K562 (cell line): ENCODE measurements around the gene TPCN1. TPM values are rescaled to one million over a fixed set of nuclear protein-coding genes. Genes with fewer than 3 reads are reported as not detected.
A peak's percentile ranks its signal among the peaks of the same experiment; 100 is the strongest.

Experiments
- ATAC-seq: fragments of 200-7000 bp; cut with Tn5 transposase; 3 replicates; pipeline ENCODE4 v1.9.1; 2020; ENCODE audit warnings: moderate library complexity
- BruUV-seq: library from RNA; stranded (reverse); fragments of 400-500 nt; replicated peaks from 2 replicates; lab custom pipeline; 2021; lab: Mats Ljungman, UMichigan
- CTCF ChIA-PET: fragments of 300-600 bp; formaldehyde crosslinking; extraction: SDS; loops from one replicate; lab custom pipeline; 2021; ENCODE audit warnings: low intra/inter-chr PET ratio; lab: Yijun Ruan, JAX
- POLR2A ChIA-PET: fragments of 300-600, 350-650 bp; sonication (Branson Sonifier 250); formaldehyde crosslinking; extraction: SDS; loops from one replicate; lab custom pipeline; 2021; ENCODE audit warnings: antibody characterized with exemption, inconsistent platforms; lab: Yijun Ruan, JAX
- DNase-seq, 4 experiments: peaks; one replicate each; pipeline versions ENCODE4 v3.0.0 to v3.0.0-alpha.2; 2011 to 2018; ENCODE audit warnings: low spot score in 3 of 4, mixed read lengths in 3 of 4; ENCODE audit errors: extremely low read depth in 1 of 4
- FAIRE-seq: peaks from 2 replicates; lab custom pipeline; 2011; peaks lifted over from hg19 to GRCh38; lab: Jason Lieb, UNC
- H2AFZ ChIP-seq: 2 replicates; pipeline ENCODE4 v1.6.0; 2011; ENCODE audit warnings: low read depth, low read length, control low read depth, inconsistent platforms
- H3K27ac ChIP-seq: fragments of 200-600 bp; 3 replicates; pipeline ENCODE4 v1.8.0; 2011; ENCODE audit warnings: low read depth, mild to moderate bottlenecking, control low read depth, inconsistent platforms, low read length, moderate library complexity, mixed read lengths; ENCODE audit errors: extremely low read depth
- H3K27me3 ChIP-seq, 2 experiments: fragments of 300-600 bp in 1 of 2; 2 replicates in 1 of 2; 3 replicates in 1 of 2; pipeline versions ENCODE4 v1.6.0 to v1.8.0; 2011; ENCODE audit warnings: inconsistent platforms in 2 of 2, low read length in 2 of 2, mild to moderate bottlenecking in 1 of 2, mixed read lengths in 1 of 2, moderate library complexity in 1 of 2; ENCODE audit not compliant: control insufficient read depth in 2 of 2, insufficient read depth in 2 of 2
- H3K36me3 ChIP-seq: fragments of 300-600 bp; 3 replicates; pipeline ENCODE4 v1.8.0; 2011; ENCODE audit warnings: mild to moderate bottlenecking, low read length, inconsistent platforms; ENCODE audit not compliant: control insufficient read depth, insufficient read depth
- H3K4me1 ChIP-seq, 2 experiments: fragments of 200-600 bp in 1 of 2; replicated peaks in 1 of 2; 2 replicates in 1 of 2; 3 replicates in 1 of 2; pipeline versions ENCODE4 v1.5.1 to v1.8.0; 2011; ENCODE audit warnings: inconsistent platforms in 2 of 2, low read length in 2 of 2, mild to moderate bottlenecking in 1 of 2, mixed read lengths in 1 of 2, moderate library complexity in 1 of 2; ENCODE audit not compliant: control insufficient read depth in 2 of 2, insufficient read depth in 2 of 2
- H3K4me2 ChIP-seq: 2 replicates; pipeline ENCODE4 v1.6.1; 2011; ENCODE audit warnings: low read length, control low read depth, inconsistent platforms, mixed read lengths; ENCODE audit not compliant: insufficient read depth
- H3K4me3 ChIP-seq: fragments of 200-600 bp; sonication (generic), shearing (Covaris generic); 2 replicates; pipeline ENCODE4 v1.5.1; 2016; ENCODE audit warnings: control low read depth, inconsistent platforms
- H3K79me2 ChIP-seq: fragments of 200-600 bp; 3 replicates; pipeline ENCODE4 v1.8.0; 2011; ENCODE audit warnings: low read length, inconsistent platforms; ENCODE audit not compliant: control insufficient read depth, insufficient read depth
- H3K9ac ChIP-seq, 2 experiments: 2 replicates each; pipeline versions ENCODE4 v1.6.0 to v1.6.1; 2011; ENCODE audit warnings: low read depth in 2 of 2, low read length in 2 of 2, control low read depth in 1 of 2, inconsistent platforms in 1 of 2, mild to moderate bottlenecking in 1 of 2, mixed read lengths in 1 of 2; ENCODE audit not compliant: insufficient read depth in 1 of 2
- H3K9me1 ChIP-seq: one replicate; pipeline ENCODE4 v1.6.0; 2011; ENCODE audit warnings: inconsistent platforms, mild to moderate bottlenecking, low read length, moderate library complexity; ENCODE audit not compliant: control insufficient read depth, insufficient read depth
- H3K9me3 ChIP-seq: replicated peaks from 2 replicates; pipeline ENCODE4 v1.5.1; 2011; ENCODE audit warnings: low read depth, low read length, inconsistent platforms; ENCODE audit not compliant: control insufficient read depth, insufficient read depth
- H4K20me1 ChIP-seq: replicated peaks from 2 replicates; pipeline ENCODE4 v1.6.1; 2011; ENCODE audit warnings: low read length, inconsistent platforms, mixed read lengths; ENCODE audit not compliant: control insufficient read depth, insufficient read depth
- LEF1 ChIP-seq: fragments of 450-650 bp; IDR thresholded peaks from 2 replicates; pipeline ENCODE4 v1.6.1; 2016; ENCODE audit warnings: mild to moderate bottlenecking
- NFIX ChIP-seq: fragments of 250-450 bp; sonication (Bioruptor Pico); IDR thresholded peaks from 2 replicates; pipeline ENCODE4 v1.4.0; 2020; ENCODE audit warnings: low read depth, mild to moderate bottlenecking, moderate library complexity
- RUNX1 ChIP-seq: sonication (generic); IDR thresholded peaks from 2 replicates; pipeline ENCODE4 v1.6.1; 2016; ENCODE audit warnings: antibody characterized with exemption, low read depth
- TRIM28 ChIP-seq: fragments of 450-650 bp; IDR thresholded peaks from 2 replicates; pipeline ENCODE4 v1.6.1; 2017
- UBTF ChIP-seq, 2 experiments: IDR thresholded peaks; 2 replicates each; pipeline ENCODE4 v1.6.1; 2012; ENCODE audit warnings: improper control_type of control experiment in 2 of 2, low read depth in 2 of 2, low read length in 2 of 2, borderline replicate concordance in 1 of 2
- ZBTB9 ChIP-seq: fragments of 450-650 bp; formaldehyde crosslinking; IDR thresholded peaks from 2 replicates; pipeline ENCODE4 v1.4.0; 2020; ENCODE audit warnings: mild to moderate bottlenecking, moderate library complexity
- ZC3H4 ChIP-seq: sonication (generic); formaldehyde crosslinking; IDR thresholded peaks from 2 replicates; pipeline ENCODE4 v1.9.0; 2021; ENCODE audit warnings: missing genetic modification reagents, borderline replicate concordance
- ZFPM2 ChIP-seq: fragments of 250-450 bp; sonication (Bioruptor Pico); IDR thresholded peaks from 2 replicates; pipeline ENCODE4 v1.5.1; 2022; ENCODE audit warnings: mild to moderate bottlenecking
- ZNF699 ChIP-seq: fragments of 250-450 bp; sonication (Bioruptor Pico); IDR thresholded peaks from 2 replicates; pipeline ENCODE4 v1.8.0; 2021; ENCODE audit warnings: mild to moderate bottlenecking, moderate library complexity; ENCODE audit not compliant: insufficient replicate concordance
- WGBS: fragments of 100-300 bp; shearing (Covaris generic); methylation state at CpG from one replicate; pipeline ENCODE4 v1.1.6; 2016; ENCODE audit warnings: low coverage, mixed read lengths; ENCODE audit not compliant: insufficient coverage; ENCODE audit errors: missing lambda C conversion rate; 5-methylcytosine and 5-hydroxymethylcytosine counted together
- in situ Hi-C: fragments of 300-500 bp; cut with MboI; formaldehyde crosslinking; loops from 4 replicates; pipeline ENCODE4 v1.15.0; 2018; ENCODE audit warnings: inconsistent platforms, mixed read lengths
- intact Hi-C: fragments of 100-400 bp; cut with micrococcal nuclease; formaldehyde crosslinking; loops from 2 replicates; pipeline ENCODE4 v1.14.2; 2022
- polyA plus RNA-seq, 8 experiments: library from polyadenylated mRNA; depleted of rRNA in 4 of 8; stranded (reverse) in 5 of 8; unstranded in 3 of 8; fragments of >200 nt; fragmentation: Nextera tagmentation in 2 of 8; fragmentation: Illumina TruSeq in 1 of 8; extraction: Ambion mirVana in 2 of 8; extraction: Trizol in 1 of 8; gene quantifications; 2 replicates each; pipeline versions ENCODE4 v1.2.1 to v1.2.3, GENCODE V29; 2011 to 2014; ENCODE audit warnings: inconsistent platforms in 1 of 8, missing spikeins in 1 of 8
- total RNA-seq, 7 experiments: library from RNA; depleted of rRNA in 6 of 7; stranded (reverse); fragments of >200 nt in 6 of 7; fragmentation: Illumina TruSeq in 2 of 7; extraction: Trizol in 2 of 7; gene quantifications; 2 replicates each; pipeline versions ENCODE4 v1.2.1 to v1.2.3, GENCODE V29; 2011 to 2021; ENCODE audit warnings: low replicate concordance in 1 of 7

The TPCN1 gene
- total and polyA plus RNA-seq, 9 of the 15 experiments (the other 6 are each of a cell fraction or from before 2014, with no cell fraction given): 0.80 to 23.8 (median 7.4) TPM

- ChIA-PET CTCF (no interaction called here), POLR2A (interaction anchor here (0.7 to 3.4 kb wide), 4 partner anchors 10 to 305 kb away, joined by 3 to 25 read pairs (median 6); no protein-coding TSS in a partner anchor)
- intact Hi-C loops (loop anchor here (5.0 kb wide), 1 partner anchor 43 kb away; no protein-coding TSS in a partner anchor), in situ Hi-C loops (no loop called here)
- ATAC-seq (no peak), FAIRE-seq (no peak), DNase-seq (no peak)
- Histone ChIP-seq H3K27ac (no peak overlapping the region), H3K79me2 (no peaks in the 10 kb centered on the region), H3K27me3 (no peaks in the 10 kb centered on the region), H3K9me3 (no peaks in the 10 kb centered on the region), H3K9ac (0 out of 4 replicates have a peak overlapping the region, but pooled peaks of 1 of the 2 experiments have one; percentile 12), H3K4me2 (no peak overlapping the region), H3K36me3 (peaks cover 31% of the 10 kb centered on the region), H4K20me1 (no peaks in the 10 kb centered on the region), H2AFZ (no peak overlapping the region), H3K4me1 (peaks cover 32 to 35% of the 10 kb centered on the region in 2 experiments), H3K9me1 (no peaks in the 10 kb centered on the region), H3K4me3 (no peak overlapping the region)
- 81% methylated on average over 12 of the region's 12 CpGs for WGBS
- BruUV-seq: no TSS peak
- TF ChIP-seq ZC3H4 (no peak), TRIM28 (no peak), ZFPM2 (no peak), ZNF699 (no peak), UBTF (IDR thresholded peaks at IDR 0.05; ENCODE audit: borderline replicate concordance in 1 of 2, low read depth in 2 of 2, low read length in 2 of 2) (no peak), RUNX1 (no peak), LEF1 (no peak), NFIX (no peak), ZBTB9 (CRISPR knock-in tag) (no peak)
Measured at GRCh38 chr12:113239811-113240331, 18.6 kb downstream of the TPCN1 start.
